HCT116 (cell line): Measurements from ENCODE around the gene OCA2. TPM values are rescaled to one million over a fixed set of nuclear protein-coding genes. Genes with fewer than 3 reads are reported as not detected.

ENCODE experiments used
- ATAC-seq: fragments of 200-7000 bp; cut with Tn5 transposase; 2 replicates; pipeline ENCODE4 v1.9.1; 2020; ENCODE audit warnings: mild to moderate bottlenecking, moderate library complexity
- BruUV-seq: library from RNA; stranded (reverse); fragments of 400-500 nt; replicated peaks from 2 replicates; lab custom pipeline; 2021; lab: Mats Ljungman, UMichigan
- CTCF ChIA-PET: fragments of 300-600 bp; sonication (Branson Sonifier 250); formaldehyde crosslinking; loops from one replicate; lab custom pipeline; 2021; ENCODE audit warnings: antibody characterized with exemption; lab: Charles Lee
- POLR2A ChIA-PET: fragments of 300-600, 350-600 bp; sonication (Branson Sonifier 250); formaldehyde crosslinking; loops from one replicate; lab custom pipeline; 2021; ENCODE audit warnings: antibody characterized with exemption; lab: Charles Lee
- RAD21 ChIA-PET, 2 experiments: fragments of 300-600 bp; sonication (Branson Sonifier 250); formaldehyde crosslinking; loops; one replicate each; lab custom pipeline; 2023; ENCODE audit warnings: low total read pairs in 2 of 2; ENCODE audit not compliant: uncharacterized antibody in 2 of 2, unreplicated experiment in 2 of 2, low non-redundant PET in 1 of 2; lab: Charles Lee
- DNase-seq: peaks from one replicate; pipeline ENCODE4 v3.0.0-alpha.2; 2010; ENCODE audit warnings: low read depth, low spot score
- H2AFZ ChIP-seq: fragments of 200-600 bp; shearing (Covaris generic), sonication (generic); 2 replicates; pipeline ENCODE4 v1.6.1; 2017; ENCODE audit warnings: low read depth, mixed run types, mixed read lengths, antibody characterized with exemption, low read length; ENCODE audit not compliant: poor library complexity, severe bottlenecking
- H3K27ac ChIP-seq: 2 replicates; pipeline ENCODE4 v1.5.1; 2012; ENCODE audit warnings: low read depth, low read length
- H3K27me3 ChIP-seq: fragments of 200-600 bp; sonication (generic); 2 replicates; pipeline ENCODE4 v1.6.1; 2016; ENCODE audit warnings: mixed run types, low read length, mixed read lengths; ENCODE audit not compliant: insufficient read depth
- H3K36me3 ChIP-seq, 2 experiments: fragments of 200-500 bp in 1 of 2; fragments of 200-600 bp in 1 of 2; sonication (Bioruptor generic) in 1 of 2; sonication (generic) in 1 of 2; 2 replicates each; pipeline versions ENCODE4 v1.5.1 to v1.6.1; 2014 to 2016; ENCODE audit warnings: low read length in 2 of 2, inconsistent platforms in 1 of 2, mixed read lengths in 1 of 2, mixed run types in 1 of 2; ENCODE audit not compliant: insufficient read depth in 2 of 2, control insufficient read depth in 1 of 2
- H3K4me1 ChIP-seq, 2 experiments: fragments of 200-600 bp in 1 of 2; sonication (generic) in 1 of 2; 2 replicates each; pipeline versions ENCODE4 v1.5.1 to v1.6.1; 2012 to 2017; ENCODE audit warnings: low read length in 2 of 2, inconsistent platforms in 1 of 2, mild to moderate bottlenecking in 1 of 2, mixed read lengths in 1 of 2, mixed run types in 1 of 2, moderate library complexity in 1 of 2; ENCODE audit not compliant: insufficient read depth in 2 of 2, control insufficient read depth in 1 of 2
- H3K4me2 ChIP-seq: fragments of 200-600 bp; sonication (generic); 2 replicates; pipeline ENCODE4 v1.6.1; 2017; ENCODE audit warnings: mixed run types, low read length, mixed read lengths
- H3K4me3 ChIP-seq, 2 experiments: fragments of 200-600 bp in 1 of 2; sonication (generic) in 1 of 2; replicated peaks in 1 of 2; 2 replicates each; pipeline ENCODE4 v1.5.1; 2011 to 2016; ENCODE audit warnings: low read length in 2 of 2, control low read depth in 1 of 2, low read depth in 1 of 2, mild to moderate bottlenecking in 1 of 2, mixed read lengths in 1 of 2, mixed run types in 1 of 2
- H3K79me2 ChIP-seq: fragments of 200-600 bp; sonication (generic); 2 replicates; pipeline ENCODE4 v1.6.1; 2017; ENCODE audit warnings: mild to moderate bottlenecking, mixed run types, low read length, moderate library complexity, mixed read lengths; ENCODE audit not compliant: insufficient read depth
- H3K9ac ChIP-seq: fragments of 200-600 bp; sonication (generic); 2 replicates; pipeline ENCODE4 v1.6.1; 2016; ENCODE audit warnings: low read length, mixed read lengths
- H3K9me2 ChIP-seq: fragments of 200-600 bp; sonication (generic), shearing (Covaris generic); 2 replicates; pipeline ENCODE4 v1.6.1; 2017; ENCODE audit warnings: mixed run types, mild to moderate bottlenecking, moderate library complexity; ENCODE audit not compliant: insufficient read depth
- H3K9me3 ChIP-seq, 2 experiments: fragments of 200-500 bp in 1 of 2; fragments of 200-600 bp in 1 of 2; sonication (Bioruptor generic) in 1 of 2; sonication (generic) in 1 of 2; 2 replicates each; pipeline ENCODE4 v1.6.1; 2014 to 2017; ENCODE audit warnings: low read length in 2 of 2, mixed read lengths in 2 of 2, inconsistent platforms in 1 of 2, low read depth in 1 of 2, mild to moderate bottlenecking in 1 of 2, mixed run types in 1 of 2, moderate library complexity in 1 of 2; ENCODE audit not compliant: control insufficient read depth in 1 of 2, insufficient read depth in 1 of 2
- H4K20me1 ChIP-seq: fragments of 200-600 bp; sonication (generic), shearing (Covaris generic); 2 replicates; pipeline ENCODE4 v1.6.1; 2017; ENCODE audit warnings: mixed run types, mild to moderate bottlenecking, moderate library complexity; ENCODE audit not compliant: insufficient read depth
- EGR1 ChIP-seq: IDR thresholded peaks from 2 replicates; pipeline ENCODE4 v1.6.1; 2012; ENCODE audit warnings: low read depth
- ELF1 ChIP-seq: IDR thresholded peaks from 2 replicates; pipeline ENCODE4 v1.6.1; 2012; ENCODE audit warnings: low read depth, borderline replicate concordance
- FOSL1 ChIP-seq: IDR thresholded peaks from 2 replicates; pipeline ENCODE4 v1.6.1; 2012; ENCODE audit warnings: low read depth
- RAD21 ChIP-seq: IDR thresholded peaks from 2 replicates; pipeline ENCODE4 v1.6.1; 2012; ENCODE audit warnings: low read depth, mild to moderate bottlenecking
- SIN3A ChIP-seq: IDR thresholded peaks from 2 replicates; pipeline ENCODE4 v1.6.1; 2012; ENCODE audit warnings: low read depth
- SRF ChIP-seq: IDR thresholded peaks from 2 replicates; pipeline ENCODE4 v1.6.1; 2012; ENCODE audit warnings: low read depth
- intact Hi-C: fragments of 100-400 bp; cut with micrococcal nuclease; formaldehyde crosslinking; loops from 2 replicates; pipeline ENCODE4 v1.10.0; 2022
- total RNA-seq: library from RNA; stranded (reverse); gene quantifications from one replicate; pipeline ENCODE4 v1.2.1, GENCODE V29; 2021; ENCODE audit not compliant: unreplicated experiment
- TF ChIP-seq, protein P1 (sequence below): IDR thresholded peaks from 2 replicates; pipeline ENCODE4 v1.6.1; 2012; ENCODE audit warnings: low read depth
- TF ChIP-seq, protein P2 (sequence below), 3 experiments: fragments of 200-600 bp in 1 of 3; sonication (generic) in 1 of 3; IDR thresholded peaks in 2 of 3; conservative IDR thresholded peaks in 1 of 3; 2 replicates each; pipeline ENCODE4 v1.5.1; 2012 to 2017; ENCODE audit warnings: low read depth in 2 of 3, low read length in 2 of 3, antibody characterized with exemption in 1 of 3, borderline replicate concordance in 1 of 3, control low read depth in 1 of 3, mild to moderate bottlenecking in 1 of 3, mixed read lengths in 1 of 3, mixed run types in 1 of 3, moderate library complexity in 1 of 3; ENCODE audit not compliant: insufficient read depth in 1 of 3

Gene OCA2
- total RNA-seq, 1 experiment from 2014 or later, result not detected

DNA sequence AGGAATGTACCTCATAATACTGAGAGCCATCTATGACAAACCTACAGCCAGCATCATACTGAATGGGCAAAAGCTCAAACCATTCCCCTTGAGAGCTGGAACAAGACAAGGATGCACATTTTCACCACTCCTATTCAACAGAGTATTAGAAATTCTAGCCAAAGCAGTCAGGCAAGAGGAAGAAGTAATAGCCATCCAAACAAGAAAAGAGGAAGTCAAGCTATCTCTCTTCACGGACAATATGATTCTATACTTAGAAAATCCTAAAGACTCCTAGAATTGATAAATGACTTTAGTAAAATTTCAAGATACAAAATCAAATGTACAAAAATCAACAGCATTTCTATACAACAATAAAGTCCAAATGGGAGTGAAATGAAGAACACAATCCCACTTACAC is 30.2 kb downstream of the OCA2 start (continued):
- TF ChIP-seq, protein P1, sequence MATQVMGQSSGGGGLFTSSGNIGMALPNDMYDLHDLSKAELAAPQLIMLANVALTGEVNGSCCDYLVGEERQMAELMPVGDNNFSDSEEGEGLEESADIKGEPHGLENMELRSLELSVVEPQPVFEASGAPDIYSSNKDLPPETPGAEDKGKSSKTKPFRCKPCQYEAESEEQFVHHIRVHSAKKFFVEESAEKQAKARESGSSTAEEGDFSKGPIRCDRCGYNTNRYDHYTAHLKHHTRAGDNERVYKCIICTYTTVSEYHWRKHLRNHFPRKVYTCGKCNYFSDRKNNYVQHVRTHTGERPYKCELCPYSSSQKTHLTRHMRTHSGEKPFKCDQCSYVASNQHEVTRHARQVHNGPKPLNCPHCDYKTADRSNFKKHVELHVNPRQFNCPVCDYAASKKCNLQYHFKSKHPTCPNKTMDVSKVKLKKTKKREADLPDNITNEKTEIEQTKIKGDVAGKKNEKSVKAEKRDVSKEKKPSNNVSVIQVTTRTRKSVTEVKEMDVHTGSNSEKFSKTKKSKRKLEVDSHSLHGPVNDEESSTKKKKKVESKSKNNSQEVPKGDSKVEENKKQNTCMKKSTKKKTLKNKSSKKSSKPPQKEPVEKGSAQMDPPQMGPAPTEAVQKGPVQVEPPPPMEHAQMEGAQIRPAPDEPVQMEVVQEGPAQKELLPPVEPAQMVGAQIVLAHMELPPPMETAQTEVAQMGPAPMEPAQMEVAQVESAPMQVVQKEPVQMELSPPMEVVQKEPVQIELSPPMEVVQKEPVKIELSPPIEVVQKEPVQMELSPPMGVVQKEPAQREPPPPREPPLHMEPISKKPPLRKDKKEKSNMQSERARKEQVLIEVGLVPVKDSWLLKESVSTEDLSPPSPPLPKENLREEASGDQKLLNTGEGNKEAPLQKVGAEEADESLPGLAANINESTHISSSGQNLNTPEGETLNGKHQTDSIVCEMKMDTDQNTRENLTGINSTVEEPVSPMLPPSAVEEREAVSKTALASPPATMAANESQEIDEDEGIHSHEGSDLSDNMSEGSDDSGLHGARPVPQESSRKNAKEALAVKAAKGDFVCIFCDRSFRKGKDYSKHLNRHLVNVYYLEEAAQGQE, result no peak
- TF ChIP-seq, all 23 proteins: peak for 0

DNA sequence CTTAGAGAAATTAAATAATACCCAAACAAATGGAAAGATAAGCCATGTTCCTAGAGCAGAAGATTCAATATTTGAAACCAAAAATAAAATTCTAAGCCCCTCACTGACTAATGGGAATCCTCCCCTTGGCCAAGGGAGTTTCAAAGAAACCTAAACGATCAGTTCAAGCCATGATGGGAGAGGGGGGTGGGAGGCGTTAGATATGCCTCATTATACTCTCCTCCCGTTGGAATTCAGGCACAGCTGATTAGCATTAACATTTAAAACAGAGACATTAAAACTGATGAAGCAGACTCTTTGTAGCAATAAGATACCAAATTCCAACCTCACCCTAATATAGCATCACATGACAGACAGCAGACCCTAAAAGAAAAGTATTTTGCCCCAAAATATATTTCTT is 32.9 kb downstream of the OCA2 start:
- ATAC-seq, result no peak
- no peaks in the 10 kb centered on the region for H3K36me3 ChIP-seq
- no peak overlapping the region for H3K27ac ChIP-seq
- no peaks in the 10 kb centered on the region for H3K4me1 ChIP-seq
- no peaks in the 10 kb centered on the region for H4K20me1 ChIP-seq
- H3K79me2 ChIP-seq, result no peaks in the 10 kb centered on the region
- H3K4me2 ChIP-seq, result no peak overlapping the region
- no TSS peak for BruUV-seq
- CTCF ChIA-PET, result no interaction called here
- no peaks in the 10 kb centered on the region for H3K27me3 ChIP-seq
- DNase-seq, result no peak
- TF ChIP-seq EGR1, result no peak
- no peak for TF ChIP-seq SIN3A
- TF ChIP-seq ELF1, result no peak
- TF ChIP-seq RAD21, result no peak
- TF ChIP-seq, protein P2, sequence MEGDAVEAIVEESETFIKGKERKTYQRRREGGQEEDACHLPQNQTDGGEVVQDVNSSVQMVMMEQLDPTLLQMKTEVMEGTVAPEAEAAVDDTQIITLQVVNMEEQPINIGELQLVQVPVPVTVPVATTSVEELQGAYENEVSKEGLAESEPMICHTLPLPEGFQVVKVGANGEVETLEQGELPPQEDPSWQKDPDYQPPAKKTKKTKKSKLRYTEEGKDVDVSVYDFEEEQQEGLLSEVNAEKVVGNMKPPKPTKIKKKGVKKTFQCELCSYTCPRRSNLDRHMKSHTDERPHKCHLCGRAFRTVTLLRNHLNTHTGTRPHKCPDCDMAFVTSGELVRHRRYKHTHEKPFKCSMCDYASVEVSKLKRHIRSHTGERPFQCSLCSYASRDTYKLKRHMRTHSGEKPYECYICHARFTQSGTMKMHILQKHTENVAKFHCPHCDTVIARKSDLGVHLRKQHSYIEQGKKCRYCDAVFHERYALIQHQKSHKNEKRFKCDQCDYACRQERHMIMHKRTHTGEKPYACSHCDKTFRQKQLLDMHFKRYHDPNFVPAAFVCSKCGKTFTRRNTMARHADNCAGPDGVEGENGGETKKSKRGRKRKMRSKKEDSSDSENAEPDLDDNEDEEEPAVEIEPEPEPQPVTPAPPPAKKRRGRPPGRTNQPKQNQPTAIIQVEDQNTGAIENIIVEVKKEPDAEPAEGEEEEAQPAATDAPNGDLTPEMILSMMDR (IDR thresholded peaks at IDR 0.05 in 2 of 3, conservative IDR thresholded peaks at IDR 0.05 in 1 of 3; ENCODE audit: borderline replicate concordance in 1 of 3, insufficient read depth in 1 of 3, low read depth in 2 of 3, low read length in 2 of 3), result no peak
- no peak for TF ChIP-seq SRF
- TF ChIP-seq FOSL1, result no peak
- TF ChIP-seq, all 23 proteins: peak for 0
- ChIA-PET RAD21 (no interaction called here), POLR2A (no interaction called here)
- H3K9ac ChIP-seq, result no peak overlapping the region
- intact Hi-C loops, result no loop called here
- no peak overlapping the region for H2AFZ ChIP-seq
- H3K9me3 ChIP-seq, result no peaks in the 10 kb centered on the region
- H3K9me2 ChIP-seq, result no peaks in the 10 kb centered on the region
- H3K4me3 ChIP-seq, result no peak overlapping the region
